K562 (cell line): ENCODE data around the gene STK11. TPM values are rescaled to one million over a fixed set of nuclear protein-coding genes. Genes with fewer than 3 reads are reported as not detected.

ENCODE experiments used
- ARID2 ChIP-seq: fragments of 450-650 bp; IDR thresholded peaks from 2 replicates; pipeline ENCODE4 v1.6.1; 2017; ENCODE audit warnings: antibody characterized with exemption, mild to moderate bottlenecking
- ATF7 ChIP-seq: fragments of 450-650 bp; IDR thresholded peaks from 2 replicates; pipeline ENCODE4 v1.7.1; 2014; ENCODE audit warnings: mild to moderate bottlenecking, moderate library complexity
- ESRRA ChIP-seq: fragments of 450-650 bp; IDR thresholded peaks from 2 replicates; pipeline ENCODE4 v1.6.1; 2014; ENCODE audit warnings: low read depth, mild to moderate bottlenecking, moderate library complexity, borderline replicate concordance
- FUS ChIP-seq: fragments of 200-400 bp; formaldehyde crosslinking; optimal IDR thresholded peaks from 2 replicates; pipeline ENCODE3; 2017; ENCODE audit warnings: low read depth, low read length
- PRMT5 ChIP-seq: sonication (generic); formaldehyde crosslinking; IDR thresholded peaks from 2 replicates; pipeline ENCODE4 v1.5.0; 2020; ENCODE audit warnings: missing genetic modification reagents
- RAD21 ChIP-seq, 2 experiments: fragments of 250-450 bp in 1 of 2; fragments of 450-650 bp in 1 of 2; sonication (Bioruptor Pico) in 1 of 2; formaldehyde crosslinking in 1 of 2; IDR thresholded peaks in 1 of 2; conservative IDR thresholded peaks in 1 of 2; 2 replicates each; pipeline versions ENCODE4 v1.4.0 to v1.8.0; 2020 to 2022; ENCODE audit warnings: mild to moderate bottlenecking in 2 of 2, moderate library complexity in 1 of 2
- RB1 ChIP-seq: fragments of 450-650 bp; IDR thresholded peaks from 2 replicates; pipeline ENCODE4 v1.6.1; 2017; ENCODE audit warnings: low read depth, mild to moderate bottlenecking
- SMARCA5 ChIP-seq: fragments of 450-650 bp; IDR thresholded peaks from 2 replicates; pipeline ENCODE4 v1.6.1; 2016
- ZEB2 ChIP-seq: fragments of 450-650 bp; IDR thresholded peaks from 2 replicates; pipeline ENCODE4 v1.6.1; 2016
- ZFX ChIP-seq: sonication (generic); formaldehyde crosslinking; IDR thresholded peaks from 2 replicates; pipeline ENCODE4 v1.8.0; 2022; ENCODE audit warnings: mild to moderate bottlenecking, missing genetic modification reagents, moderate library complexity
- polyA plus RNA-seq, 8 experiments: library from polyadenylated mRNA; depleted of rRNA in 4 of 8; stranded (reverse) in 5 of 8; unstranded in 3 of 8; fragments of >200 nt; fragmentation: Nextera tagmentation in 2 of 8; fragmentation: Illumina TruSeq in 1 of 8; extraction: Ambion mirVana in 2 of 8; extraction: Trizol in 1 of 8; gene quantifications; 2 replicates each; pipeline versions ENCODE4 v1.2.1 to v1.2.3, GENCODE V29; 2011 to 2014; ENCODE audit warnings: inconsistent platforms in 1 of 8, missing spikeins in 1 of 8
- total RNA-seq, 7 experiments: library from RNA; depleted of rRNA in 6 of 7; stranded (reverse); fragments of >200 nt in 6 of 7; fragmentation: Illumina TruSeq in 2 of 7; extraction: Trizol in 2 of 7; gene quantifications; 2 replicates each; pipeline versions ENCODE4 v1.2.1 to v1.2.3, GENCODE V29; 2011 to 2021; ENCODE audit warnings: low replicate concordance in 1 of 7
- TF ChIP-seq, protein P1 (sequence below), 2 experiments: fragments of 450-650 bp; formaldehyde crosslinking in 1 of 2; IDR thresholded peaks; 2 replicates each; pipeline versions ENCODE4 v1.4.0 to v1.6.1; 2014 to 2020; ENCODE audit warnings: mild to moderate bottlenecking in 2 of 2, borderline replicate concordance in 1 of 2, low read depth in 1 of 2
- TF ChIP-seq, protein P2 (sequence below): sonication (generic); formaldehyde crosslinking; IDR thresholded peaks from 2 replicates; pipeline ENCODE4 v1.8.1; 2023; ENCODE audit warnings: mild to moderate bottlenecking, missing genetic modification reagents
- TF ChIP-seq, protein P3 (sequence below): fragments of 450-650 bp; IDR thresholded peaks from 2 replicates; pipeline ENCODE4 v1.6.1; 2017; ENCODE audit warnings: antibody characterized with exemption
- TF ChIP-seq, protein P4 (sequence below), 2 experiments: fragments of 200-800 bp in 1 of 2; sonication (Bioruptor generic) in 1 of 2; sonication (generic) in 1 of 2; formaldehyde crosslinking in 1 of 2; IDR thresholded peaks in 1 of 2; conservative IDR thresholded peaks in 1 of 2; 2 replicates each; pipeline versions ENCODE4 v1.5.0 to v1.6.1; 2016 to 2020; ENCODE audit warnings: missing compliant biosample characterization in 1 of 2, missing genetic modification characterization in 1 of 2, missing genetic modification reagents in 1 of 2

The STK11 gene
- total and polyA plus RNA-seq, 9 of the 15 experiments (the other 6 are each of a cell fraction or from before 2014, with no cell fraction given), result 0.15 to 96.5 (median 31.7) TPM

DNA sequence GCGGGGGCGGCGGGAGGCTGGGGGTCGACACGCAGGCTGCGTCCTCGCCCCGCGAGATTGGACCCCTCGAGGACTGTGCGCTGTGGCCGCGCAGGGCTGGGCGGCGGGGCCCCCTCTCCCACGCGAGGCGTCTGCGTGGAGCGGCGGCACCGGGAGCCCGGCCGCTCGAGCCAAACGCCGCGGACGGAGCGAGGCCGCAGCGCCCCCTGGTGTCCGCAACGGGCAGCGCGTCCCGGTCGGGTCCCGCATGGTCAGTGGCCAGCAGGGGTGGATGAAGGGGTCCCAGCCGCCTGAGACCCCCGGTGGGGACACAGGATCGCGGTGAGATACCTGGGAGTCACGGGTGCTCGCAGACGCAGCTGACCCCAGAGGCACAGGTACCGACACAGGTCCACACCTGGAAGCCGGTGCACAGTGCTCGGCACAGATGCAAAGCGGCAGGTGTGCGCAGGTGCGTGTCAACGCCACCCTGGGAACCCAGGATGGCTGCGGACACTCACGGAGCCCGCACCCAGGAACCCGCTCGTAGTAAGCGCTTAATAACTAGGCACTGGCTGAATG is 61.4 kb downstream of the STK11 start (continued):
- TF ChIP-seq, protein P1, sequence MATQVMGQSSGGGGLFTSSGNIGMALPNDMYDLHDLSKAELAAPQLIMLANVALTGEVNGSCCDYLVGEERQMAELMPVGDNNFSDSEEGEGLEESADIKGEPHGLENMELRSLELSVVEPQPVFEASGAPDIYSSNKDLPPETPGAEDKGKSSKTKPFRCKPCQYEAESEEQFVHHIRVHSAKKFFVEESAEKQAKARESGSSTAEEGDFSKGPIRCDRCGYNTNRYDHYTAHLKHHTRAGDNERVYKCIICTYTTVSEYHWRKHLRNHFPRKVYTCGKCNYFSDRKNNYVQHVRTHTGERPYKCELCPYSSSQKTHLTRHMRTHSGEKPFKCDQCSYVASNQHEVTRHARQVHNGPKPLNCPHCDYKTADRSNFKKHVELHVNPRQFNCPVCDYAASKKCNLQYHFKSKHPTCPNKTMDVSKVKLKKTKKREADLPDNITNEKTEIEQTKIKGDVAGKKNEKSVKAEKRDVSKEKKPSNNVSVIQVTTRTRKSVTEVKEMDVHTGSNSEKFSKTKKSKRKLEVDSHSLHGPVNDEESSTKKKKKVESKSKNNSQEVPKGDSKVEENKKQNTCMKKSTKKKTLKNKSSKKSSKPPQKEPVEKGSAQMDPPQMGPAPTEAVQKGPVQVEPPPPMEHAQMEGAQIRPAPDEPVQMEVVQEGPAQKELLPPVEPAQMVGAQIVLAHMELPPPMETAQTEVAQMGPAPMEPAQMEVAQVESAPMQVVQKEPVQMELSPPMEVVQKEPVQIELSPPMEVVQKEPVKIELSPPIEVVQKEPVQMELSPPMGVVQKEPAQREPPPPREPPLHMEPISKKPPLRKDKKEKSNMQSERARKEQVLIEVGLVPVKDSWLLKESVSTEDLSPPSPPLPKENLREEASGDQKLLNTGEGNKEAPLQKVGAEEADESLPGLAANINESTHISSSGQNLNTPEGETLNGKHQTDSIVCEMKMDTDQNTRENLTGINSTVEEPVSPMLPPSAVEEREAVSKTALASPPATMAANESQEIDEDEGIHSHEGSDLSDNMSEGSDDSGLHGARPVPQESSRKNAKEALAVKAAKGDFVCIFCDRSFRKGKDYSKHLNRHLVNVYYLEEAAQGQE (IDR thresholded peaks at IDR 0.05; ENCODE audit: borderline replicate concordance), result peak; percentile 92
- TF ChIP-seq, protein P1 (CRISPR knock-in tag; IDR thresholded peaks at IDR 0.05; ENCODE audit: low read depth), result no peak
- TF ChIP-seq RB1, result peak; percentile 86
- TF ChIP-seq, protein P2, sequence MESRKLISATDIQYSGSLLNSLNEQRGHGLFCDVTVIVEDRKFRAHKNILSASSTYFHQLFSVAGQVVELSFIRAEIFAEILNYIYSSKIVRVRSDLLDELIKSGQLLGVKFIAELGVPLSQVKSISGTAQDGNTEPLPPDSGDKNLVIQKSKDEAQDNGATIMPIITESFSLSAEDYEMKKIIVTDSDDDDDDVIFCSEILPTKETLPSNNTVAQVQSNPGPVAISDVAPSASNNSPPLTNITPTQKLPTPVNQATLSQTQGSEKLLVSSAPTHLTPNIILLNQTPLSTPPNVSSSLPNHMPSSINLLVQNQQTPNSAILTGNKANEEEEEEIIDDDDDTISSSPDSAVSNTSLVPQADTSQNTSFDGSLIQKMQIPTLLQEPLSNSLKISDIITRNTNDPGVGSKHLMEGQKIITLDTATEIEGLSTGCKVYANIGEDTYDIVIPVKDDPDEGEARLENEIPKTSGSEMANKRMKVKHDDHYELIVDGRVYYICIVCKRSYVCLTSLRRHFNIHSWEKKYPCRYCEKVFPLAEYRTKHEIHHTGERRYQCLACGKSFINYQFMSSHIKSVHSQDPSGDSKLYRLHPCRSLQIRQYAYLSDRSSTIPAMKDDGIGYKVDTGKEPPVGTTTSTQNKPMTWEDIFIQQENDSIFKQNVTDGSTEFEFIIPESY (CRISPR knock-in tag), result peak; percentile 59; the same call in 1 of the 2 replicates
- peak; percentile 64 for TF ChIP-seq FUS
- TF ChIP-seq, protein P3, sequence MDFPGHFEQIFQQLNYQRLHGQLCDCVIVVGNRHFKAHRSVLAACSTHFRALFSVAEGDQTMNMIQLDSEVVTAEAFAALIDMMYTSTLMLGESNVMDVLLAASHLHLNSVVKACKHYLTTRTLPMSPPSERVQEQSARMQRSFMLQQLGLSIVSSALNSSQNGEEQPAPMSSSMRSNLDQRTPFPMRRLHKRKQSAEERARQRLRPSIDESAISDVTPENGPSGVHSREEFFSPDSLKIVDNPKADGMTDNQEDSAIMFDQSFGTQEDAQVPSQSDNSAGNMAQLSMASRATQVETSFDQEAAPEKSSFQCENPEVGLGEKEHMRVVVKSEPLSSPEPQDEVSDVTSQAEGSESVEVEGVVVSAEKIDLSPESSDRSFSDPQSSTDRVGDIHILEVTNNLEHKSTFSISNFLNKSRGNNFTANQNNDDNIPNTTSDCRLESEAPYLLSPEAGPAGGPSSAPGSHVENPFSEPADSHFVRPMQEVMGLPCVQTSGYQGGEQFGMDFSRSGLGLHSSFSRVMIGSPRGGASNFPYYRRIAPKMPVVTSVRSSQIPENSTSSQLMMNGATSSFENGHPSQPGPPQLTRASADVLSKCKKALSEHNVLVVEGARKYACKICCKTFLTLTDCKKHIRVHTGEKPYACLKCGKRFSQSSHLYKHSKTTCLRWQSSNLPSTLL, result no peak
- no peak for TF ChIP-seq PRMT5 (CRISPR knock-in tag)
- peak; percentile 95 for TF ChIP-seq RAD21 (CRISPR knock-in tag; conservative IDR thresholded peaks at IDR 0.05 in 1 of 2, IDR thresholded peaks at IDR 0.05 in 1 of 2)
- no peak for TF ChIP-seq SMARCA5
- TF ChIP-seq ARID2, result 0 out of 2 replicates have a peak, but pooled peaks have one; percentile 51
- peak; percentile 42 for TF ChIP-seq ESRRA
- peak; percentile 63 for TF ChIP-seq ZFX
- 0 out of 2 replicates have a peak, but pooled peaks have one; percentile 27 for TF ChIP-seq ATF7
- TF ChIP-seq, protein P4, sequence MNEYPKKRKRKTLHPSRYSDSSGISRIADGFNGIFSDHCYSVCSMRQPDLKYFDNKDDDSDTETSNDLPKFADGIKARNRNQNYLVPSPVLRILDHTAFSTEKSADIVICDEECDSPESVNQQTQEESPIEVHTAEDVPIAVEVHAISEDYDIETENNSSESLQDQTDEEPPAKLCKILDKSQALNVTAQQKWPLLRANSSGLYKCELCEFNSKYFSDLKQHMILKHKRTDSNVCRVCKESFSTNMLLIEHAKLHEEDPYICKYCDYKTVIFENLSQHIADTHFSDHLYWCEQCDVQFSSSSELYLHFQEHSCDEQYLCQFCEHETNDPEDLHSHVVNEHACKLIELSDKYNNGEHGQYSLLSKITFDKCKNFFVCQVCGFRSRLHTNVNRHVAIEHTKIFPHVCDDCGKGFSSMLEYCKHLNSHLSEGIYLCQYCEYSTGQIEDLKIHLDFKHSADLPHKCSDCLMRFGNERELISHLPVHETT (CRISPR knock-in tag; conservative IDR thresholded peaks at IDR 0.05 in 1 of 2, IDR thresholded peaks at IDR 0.05 in 1 of 2), result 0 out of 4 replicates have a peak, but pooled peaks of 1 of the 2 experiments have one; percentile 54
- TF ChIP-seq ZEB2, result peak; percentile 72
